Activated T-cell treated with anti-CD3 and anti-CD28 coated beads, Interleukin-2, amount 50 U/mL, for 4 hours (primary cell): ENCODE measurements around the gene OR5M8. TPM values are rescaled to one million over a fixed set of nuclear protein-coding genes. Genes with fewer than 3 reads are reported as not detected.

ENCODE experiments used
- total RNA-seq, 3 donors: library from RNA; stranded (reverse); gene quantifications; one replicate each; pipeline ENCODE4 v1.2.1, GENCODE V29; 2021

OR5M8 gene
- total RNA-seq, 3 donors from 2014 or later, result not detected

Other genes starting within 250 kb of the OR5M8 start
- not detected for gene OR5T3, start 239.1 kb downstream of the OR5M8 start, total RNA-seq
- not detected for gene OR5T1, start 217.2 kb downstream of the OR5M8 start, total RNA-seq
- not detected for gene OR8H1, start 199.1 kb downstream of the OR5M8 start, total RNA-seq
- gene OR8K3, start 176.2 kb downstream of the OR5M8 start, total RNA-seq, result not detected
- gene OR8K1, start 145.3 kb downstream of the OR5M8 start, total RNA-seq, result not detected
- not detected for gene OR8J1, start 137.1 kb downstream of the OR5M8 start, total RNA-seq
- gene OR8U1, start 115.7 kb downstream of the OR5M8 start, total RNA-seq, result not detected
- gene OR5AL1, start 78.7 kb downstream of the OR5M8 start, total RNA-seq, result not detected
- gene OR5M3, start 18.0 kb downstream of the OR5M8 start, total RNA-seq, result not detected
- not detected for gene OR5M11, start 51.9 kb upstream of the OR5M8 start, total RNA-seq
- not detected for gene OR5M10, start 86.4 kb upstream of the OR5M8 start, total RNA-seq
- gene OR5M1, start 123.5 kb upstream of the OR5M8 start, total RNA-seq, result not detected
- not detected for gene OR5AP2, start 151.1 kb upstream of the OR5M8 start, total RNA-seq
- not detected for gene OR5AR1, start 172.3 kb upstream of the OR5M8 start, total RNA-seq
- gene OR9G1, start 207.7 kb upstream of the OR5M8 start, total RNA-seq, result not detected